BJ (cell line): Measurements from ENCODE around the gene TRIML1. TPM values are rescaled to one million over a fixed set of nuclear protein-coding genes. Genes with fewer than 3 reads are reported as not detected.

Source experiments
- CTCF ChIA-PET: fragments of 350-600 bp; formaldehyde crosslinking; extraction: SDS; loops from one replicate; lab custom pipeline; 2021; ENCODE audit warnings: antibody characterized with exemption, inconsistent platforms; lab: Yijun Ruan, JAX
- POLR2A ChIA-PET: fragments of 300-600 bp; sonication (Branson Sonifier 250); formaldehyde crosslinking; extraction: SDS; loops from one replicate; lab custom pipeline; 2021; ENCODE audit warnings: antibody characterized with exemption; lab: Charles Lee
- DNase-seq: peaks from one replicate; pipeline ENCODE4 v3.0.0-alpha.2; 2011; ENCODE audit warnings: low read depth
- H3K27me3 ChIP-seq: 2 replicates; pipeline ENCODE4 v1.6.0; 2011; ENCODE audit warnings: low read length; ENCODE audit not compliant: control insufficient read depth, insufficient read depth
- H3K36me3 ChIP-seq: 2 replicates; pipeline ENCODE4 v1.5.1; 2011; ENCODE audit warnings: low read length; ENCODE audit not compliant: control insufficient read depth, insufficient read depth
- H3K4me3 ChIP-seq: 2 replicates; pipeline ENCODE4 v1.5.1; 2011; ENCODE audit warnings: low read depth, mild to moderate bottlenecking, control low read depth, low read length
- CTCF ChIP-seq: IDR thresholded peaks from 2 replicates; pipeline ENCODE4 v1.5.1; 2011; ENCODE audit warnings: low read depth, mild to moderate bottlenecking, control low read depth, inconsistent platforms, low read length, moderate library complexity; ENCODE audit not compliant: insufficient read depth
- polyA plus RNA-seq: library from polyadenylated mRNA; depleted of rRNA; stranded (reverse); fragments of >200 nt; gene quantifications from 2 replicates; pipeline ENCODE4 v1.2.3, GENCODE V29; 2011

TRIML1 gene
- polyA plus RNA-seq, 1 experiment = not detected

DNA sequence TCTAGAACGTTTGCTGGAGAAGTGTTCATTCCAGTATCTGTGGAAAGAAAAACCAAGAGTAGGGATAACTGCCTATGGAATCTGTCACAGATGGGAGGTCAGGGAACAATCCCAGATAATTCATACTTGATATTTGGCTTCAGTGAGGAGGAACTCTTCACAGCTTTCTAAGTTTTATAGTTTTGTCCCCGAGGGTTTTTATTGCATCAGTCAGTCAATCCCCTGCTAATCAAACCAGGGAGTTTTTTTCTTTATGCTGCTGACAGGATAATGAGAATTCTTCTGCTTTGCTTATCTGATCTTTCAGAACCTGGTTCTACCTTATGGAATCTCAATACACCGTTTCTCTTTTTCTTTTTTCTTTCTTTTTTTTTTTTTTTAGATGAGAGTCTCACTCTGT, 29.2 kb upstream of the TRIML1 start:
- POLR2A ChIA-PET = no interaction called here
- H3K36me3 ChIP-seq = no peaks in the 10 kb centered on the region
- no peak for TF ChIP-seq CTCF
- H3K27me3 ChIP-seq = no peaks in the 10 kb centered on the region
- H3K4me3 ChIP-seq = no peak overlapping the region
- CTCF ChIA-PET = interaction anchor here (1.2 kb wide), 1 partner anchor 51 kb away, joined by 3 read pairs; no protein-coding TSS in a partner anchor
- DNase-seq = no peak

DNA sequence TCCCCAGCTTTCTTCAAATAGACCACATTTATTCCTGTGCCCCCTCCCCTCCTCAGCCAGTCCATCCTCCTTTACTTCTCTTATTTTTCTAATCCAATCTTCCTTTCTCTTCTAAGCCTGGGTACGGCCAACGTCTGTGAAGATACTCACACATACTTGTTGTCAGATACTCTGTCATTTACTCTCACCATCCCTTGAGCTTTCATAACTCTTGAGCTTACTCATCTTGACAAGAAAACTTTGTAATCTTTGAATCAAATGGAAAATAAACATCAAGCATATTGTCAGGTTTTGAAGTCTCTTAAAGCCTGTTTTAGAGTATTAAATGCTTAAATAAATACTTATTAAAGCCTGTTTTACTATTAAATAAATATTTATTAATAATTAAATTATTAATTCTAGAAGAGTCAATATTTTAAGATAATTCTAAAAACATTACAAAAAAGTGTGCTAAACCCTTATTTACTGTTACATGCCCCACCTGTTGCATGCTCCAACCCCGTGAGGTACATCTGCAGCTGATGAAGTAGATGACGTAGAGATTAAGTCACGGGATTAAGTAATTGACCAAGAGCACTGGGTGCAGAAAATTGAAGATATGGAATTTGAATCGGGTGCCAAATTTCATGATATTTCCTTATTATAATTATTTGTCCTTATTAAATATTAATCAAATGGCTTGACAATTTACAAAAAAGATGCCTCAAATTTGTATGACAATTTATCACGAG, 28.3 kb upstream of the TRIML1 start:
- POLR2A ChIA-PET = no interaction called here
- CTCF ChIA-PET = no interaction called here

DNA sequence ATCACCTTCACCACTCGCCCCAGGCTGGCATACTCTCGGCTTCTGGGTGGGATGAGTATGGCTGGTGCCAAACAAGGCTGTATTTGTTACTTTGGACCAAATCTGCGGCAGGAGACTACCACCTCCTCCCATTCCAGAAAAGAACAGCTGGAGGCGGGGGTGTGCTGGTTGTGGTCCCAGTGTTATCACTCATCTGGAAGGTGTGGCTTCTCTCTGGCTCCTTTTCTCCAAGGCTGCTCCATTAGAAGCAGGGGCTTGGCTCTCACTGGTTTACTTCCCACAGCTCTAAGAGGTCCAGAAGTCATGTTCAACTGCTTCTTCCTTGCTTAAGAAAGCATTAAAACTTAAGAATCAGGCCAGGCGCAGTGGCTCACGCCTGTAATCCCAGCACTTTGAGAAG, 27.3 kb upstream of the TRIML1 start:
- Histone ChIP-seq H3K4me3 (no peak overlapping the region), H3K36me3 (no peaks in the 10 kb centered on the region), H3K27me3 (no peaks in the 10 kb centered on the region)
- TF ChIP-seq CTCF = no peak
- DNase-seq = no peak
- ChIA-PET POLR2A (no interaction called here), CTCF (no interaction called here)

More for the DNA sequence above, 28.3 kb upstream of the TRIML1 start:
- TF ChIP-seq CTCF = no peak
- Histone ChIP-seq H3K4me3 (no peak overlapping the region), H3K27me3 (no peaks in the 10 kb centered on the region), H3K36me3 (no peaks in the 10 kb centered on the region)
- DNase-seq = no peak

- CTCF ChIA-PET = no interaction called here
- Histone ChIP-seq H3K36me3 (no peaks in the 10 kb centered on the region), H3K4me3 (no peak overlapping the region), H3K27me3 (no peaks in the 10 kb centered on the region)
- POLR2A ChIA-PET = no interaction called here
- no peak for DNase-seq
- no peak for TF ChIP-seq CTCF
These were observed 26.1 kb upstream of the TRIML1 start for GRCh38 chr4:188113156-188113555.

DNA sequence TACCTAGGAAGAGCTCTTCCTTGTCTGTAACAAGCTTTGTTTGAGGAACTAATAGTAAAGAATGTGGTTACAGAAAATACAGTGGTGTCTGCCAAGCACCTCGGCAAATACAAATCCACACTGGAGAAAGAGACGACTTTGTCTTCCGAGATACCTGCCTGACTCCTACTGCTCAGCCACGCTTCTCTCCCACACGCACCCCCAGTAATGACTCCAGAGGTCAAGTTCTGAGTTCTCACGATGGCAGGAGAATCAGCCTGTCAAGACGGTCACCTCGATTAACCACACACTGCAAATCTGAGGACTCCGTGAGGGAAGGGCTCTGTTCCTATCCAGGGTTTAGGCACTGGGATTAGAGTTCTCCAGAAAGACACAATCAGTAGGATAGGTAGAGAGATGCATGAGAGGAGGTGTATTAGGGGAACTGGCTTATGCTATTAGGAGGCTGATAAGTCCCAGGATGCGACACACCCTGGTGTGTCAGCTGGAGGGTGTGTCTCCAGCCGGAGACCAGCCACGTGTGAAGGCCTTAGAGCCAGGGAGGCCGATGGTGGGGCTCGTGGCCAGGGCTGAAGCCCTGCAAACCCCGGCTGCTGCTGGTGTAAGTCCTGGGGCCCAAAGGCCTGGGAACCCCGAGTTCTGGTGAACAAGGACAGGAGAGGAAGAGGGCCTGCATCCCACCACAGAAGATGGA, 21.5 kb upstream of the TRIML1 start:
- no peaks in the 10 kb centered on the region for H3K27me3 ChIP-seq
- DNase-seq = no peak
- no peak for TF ChIP-seq CTCF
- CTCF ChIA-PET = no interaction called here
- H3K36me3 ChIP-seq = no peaks in the 10 kb centered on the region
- no peak overlapping the region for H3K4me3 ChIP-seq
- POLR2A ChIA-PET = no interaction called here
